Measurements from ENCODE around the gene TACC2. TPM values are rescaled to one million over a fixed set of nuclear protein-coding genes. Genes with fewer than 3 reads are reported as not detected.

Gene TACC2
- total and polyA plus RNA-seq, 2 donors (not counting 3 experiments of a cell fraction or from before 2014, with no cell fraction given) = 14.4 to 46.2 TPM

DNA sequence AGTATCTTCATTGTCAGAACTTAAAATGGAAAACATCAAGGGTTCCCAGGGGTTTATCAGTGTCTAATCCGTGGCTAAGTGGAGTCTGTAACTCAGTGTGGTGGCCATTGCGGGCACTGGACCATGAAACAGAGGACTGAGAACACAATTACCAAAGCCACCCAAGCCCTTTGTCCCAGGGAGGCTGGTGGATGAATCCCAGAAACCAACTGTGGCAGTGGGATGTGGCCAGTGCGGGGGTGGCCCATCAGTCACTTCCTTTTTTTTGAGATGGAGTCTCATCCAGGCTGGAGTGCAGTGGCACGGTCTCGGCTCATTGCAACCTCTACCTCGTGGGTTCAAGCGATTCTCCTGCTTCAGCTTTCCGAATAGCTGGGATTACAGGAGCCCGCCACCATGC, 61.8 kb downstream of the TACC2 start:
- no peak for FAIRE-seq
- POLR2A ChIA-PET = no interaction called here

More for the DNA sequence above, 61.8 kb downstream of the TACC2 start:
- Histone ChIP-seq H4K20me1 (replicated peaks; ENCODE audit: control insufficient read depth, extremely low read depth, insufficient read depth, low read length) (no peaks in the 10 kb centered on the region), H3K4me3 (replicated peaks in 1 of 3; ENCODE audit: insufficient read depth in 1 of 3, low read depth in 1 of 3, low read length in 3 of 3) (no peak overlapping the region), H3K36me3 (ENCODE audit: control insufficient read depth in 2 of 2, extremely low read depth in 1 of 2, insufficient read depth in 2 of 2, low read length in 2 of 2) (no peaks in the 10 kb centered on the region), H3K9me3 (replicated peaks; ENCODE audit: control insufficient read depth, insufficient read depth, low read length) (no peaks in the 10 kb centered on the region), H3K4me1 (ENCODE audit: control insufficient read depth, extremely low read depth, insufficient read depth, low read length) (peaks cover 15% of the 10 kb centered on the region), H3K79me2 (ENCODE audit: control insufficient read depth, insufficient read depth, low read length) (no peaks in the 10 kb centered on the region), H3K9me1 (replicated peaks; ENCODE audit: control insufficient read depth, extremely low read depth, insufficient read depth, low read length) (no peaks in the 10 kb centered on the region), H3K27ac (ENCODE audit: insufficient read depth, low read depth, low read length) (no peak overlapping the region), H3K27me3 (ENCODE audit: control insufficient read depth in 2 of 2, insufficient read depth in 2 of 2, low read length in 2 of 2) (no peaks in the 10 kb centered on the region), H3K4me2 (ENCODE audit: insufficient read depth, low read length) (no peak overlapping the region), H3K9ac (replicated peaks; ENCODE audit: extremely low read depth, insufficient read depth, low read length) (no peak overlapping the region), H2AFZ (ENCODE audit: low read depth, low read length) (no peak overlapping the region)
- CTCF ChIA-PET = interaction anchor here (1.3 to 3.4 kb wide), 9 partner anchors 16 to 229 kb away, joined by 3 to 17 read pairs (median 5); partner anchors contain the start of gene ATE1
- dilution Hi-C loops (cut with MboI; ENCODE audit: extremely low pct_ligation_motif_present, low sequenced_read_pairs) (no loop called here), intact Hi-C loops (cut with micrococcal nuclease) (loop anchor here (1.0 to 5.0 kb wide), 8 partner anchors 76 to 1104 kb away; partner anchors contain the start of genes ATE1 and NSMCE4A)
- no peak for TF ChIP-seq MYC (IDR thresholded peaks at IDR 0.05; ENCODE audit: low read depth, low read length)
- TF ChIP-seq MAX (IDR thresholded peaks at IDR 0.05; ENCODE audit: insufficient read depth, insufficient read length) = no peak
- TF ChIP-seq CTCF (IDR thresholded peaks at IDR 0.05; ENCODE audit: extremely low read depth in 1 of 2, insufficient read depth in 1 of 2, low read depth in 1 of 2, low read length in 2 of 2) = no peak
- no peak for TF ChIP-seq POLR2AphosphoS5 (IDR thresholded peaks at IDR 0.05; ENCODE audit: insufficient read depth, low read depth, low read length)
- no peak for TF ChIP-seq EZH2 (IDR thresholded peaks at IDR 0.05; ENCODE audit: borderline replicate concordance, low read depth, low read length, severe bottlenecking)
- no peak for TF ChIP-seq GATA2 (IDR thresholded peaks at IDR 0.05; ENCODE audit: insufficient read depth, insufficient read length, low read depth, low read length)
- BruUV-seq (replicated peaks) = no TSS peak
- DNase-seq (ENCODE audit: low read depth, low spot score) = no peak
